ENCODE measurements around the gene NEDD8.

DNA sequence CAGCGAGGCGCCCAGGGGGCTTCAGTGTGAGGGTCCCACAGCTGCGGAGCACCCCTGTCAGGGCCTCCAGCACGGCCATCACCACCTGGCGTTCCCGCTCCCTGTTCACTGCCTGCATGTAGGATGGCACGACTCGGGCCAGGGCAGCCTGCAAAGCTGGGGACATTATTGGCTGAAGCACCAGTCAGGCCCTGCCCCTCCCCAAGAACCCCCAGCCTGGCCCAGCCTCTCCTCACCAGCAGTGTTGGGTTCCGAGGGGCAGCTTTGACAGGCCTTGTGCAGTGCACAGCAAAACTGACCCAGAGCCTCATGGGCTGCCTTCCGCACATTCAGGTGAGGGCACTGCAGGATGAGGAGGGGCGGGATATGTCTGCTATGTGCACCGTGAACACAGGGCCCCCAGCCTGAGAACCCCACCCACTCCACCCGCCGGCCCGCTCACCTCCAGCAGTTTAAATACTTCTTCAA lies 49.1 kb downstream of the NEDD8 start:
- TF ChIP-seq, protein P1, sequence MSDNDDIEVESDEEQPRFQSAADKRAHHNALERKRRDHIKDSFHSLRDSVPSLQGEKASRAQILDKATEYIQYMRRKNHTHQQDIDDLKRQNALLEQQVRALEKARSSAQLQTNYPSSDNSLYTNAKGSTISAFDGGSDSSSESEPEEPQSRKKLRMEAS (IDR thresholded peaks at IDR 0.05), result no peak
- TF ChIP-seq TAF1 (IDR thresholded peaks at IDR 0.05; ENCODE audit: low read depth) (no peak), EP300 (IDR thresholded peaks at IDR 0.05; ENCODE audit: borderline replicate concordance) (no peak), TCF12 (IDR thresholded peaks at IDR 0.05; ENCODE audit: low read depth) (no peak), RAD21 (IDR thresholded peaks at IDR 0.05; ENCODE audit: low read depth) (no peak), YY1 (IDR thresholded peaks at IDR 0.05; ENCODE audit: low read depth) (no peak), ZBTB7A (IDR thresholded peaks at IDR 0.05; ENCODE audit: low read depth) (no peak), CEBPB (IDR thresholded peaks at IDR 0.05) (no peak), CREB1 (IDR thresholded peaks at IDR 0.05; ENCODE audit: low read depth) (no peak), TEAD4 (IDR thresholded peaks at IDR 0.05) (no peak)
- TF ChIP-seq, protein P2, sequence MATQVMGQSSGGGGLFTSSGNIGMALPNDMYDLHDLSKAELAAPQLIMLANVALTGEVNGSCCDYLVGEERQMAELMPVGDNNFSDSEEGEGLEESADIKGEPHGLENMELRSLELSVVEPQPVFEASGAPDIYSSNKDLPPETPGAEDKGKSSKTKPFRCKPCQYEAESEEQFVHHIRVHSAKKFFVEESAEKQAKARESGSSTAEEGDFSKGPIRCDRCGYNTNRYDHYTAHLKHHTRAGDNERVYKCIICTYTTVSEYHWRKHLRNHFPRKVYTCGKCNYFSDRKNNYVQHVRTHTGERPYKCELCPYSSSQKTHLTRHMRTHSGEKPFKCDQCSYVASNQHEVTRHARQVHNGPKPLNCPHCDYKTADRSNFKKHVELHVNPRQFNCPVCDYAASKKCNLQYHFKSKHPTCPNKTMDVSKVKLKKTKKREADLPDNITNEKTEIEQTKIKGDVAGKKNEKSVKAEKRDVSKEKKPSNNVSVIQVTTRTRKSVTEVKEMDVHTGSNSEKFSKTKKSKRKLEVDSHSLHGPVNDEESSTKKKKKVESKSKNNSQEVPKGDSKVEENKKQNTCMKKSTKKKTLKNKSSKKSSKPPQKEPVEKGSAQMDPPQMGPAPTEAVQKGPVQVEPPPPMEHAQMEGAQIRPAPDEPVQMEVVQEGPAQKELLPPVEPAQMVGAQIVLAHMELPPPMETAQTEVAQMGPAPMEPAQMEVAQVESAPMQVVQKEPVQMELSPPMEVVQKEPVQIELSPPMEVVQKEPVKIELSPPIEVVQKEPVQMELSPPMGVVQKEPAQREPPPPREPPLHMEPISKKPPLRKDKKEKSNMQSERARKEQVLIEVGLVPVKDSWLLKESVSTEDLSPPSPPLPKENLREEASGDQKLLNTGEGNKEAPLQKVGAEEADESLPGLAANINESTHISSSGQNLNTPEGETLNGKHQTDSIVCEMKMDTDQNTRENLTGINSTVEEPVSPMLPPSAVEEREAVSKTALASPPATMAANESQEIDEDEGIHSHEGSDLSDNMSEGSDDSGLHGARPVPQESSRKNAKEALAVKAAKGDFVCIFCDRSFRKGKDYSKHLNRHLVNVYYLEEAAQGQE (IDR thresholded peaks at IDR 0.05; ENCODE audit: low read depth), result no peak

Data from Ishikawa (cell line).